ENCODE results near the gene ZFAND6.

Gene ZFAND6

GRCh38 chr15:80175436-80175835 lies 116.0 kb downstream of the ZFAND6 start:
- Histone ChIP-seq H3K18ac (ENCODE audit: low read length) (no peak overlapping the region), H3K36me3 (ENCODE audit: control insufficient read depth in 1 of 2, insufficient read depth in 2 of 2, low read length in 2 of 2) (peaks cover 1 to 3% of the 10 kb centered on the region in 2 experiments), H2BK5ac (ENCODE audit: low read depth, low read length, poor library complexity) (no peak overlapping the region), H3K9me3 (ENCODE audit: insufficient read depth, low read depth, low read length) (no peaks in the 10 kb centered on the region), H3K27me3 (ENCODE audit: insufficient read depth, low read length) (no peaks in the 10 kb centered on the region), H4K91ac (ENCODE audit: low read depth, low read length) (no peak overlapping the region), H3K23ac (ENCODE audit: low read length) (no peak overlapping the region), H3K4me2 (ENCODE audit: low read length) (no peak overlapping the region), H3K79me1 (ENCODE audit: low read length) (no peaks in the 10 kb centered on the region), H3K4ac (ENCODE audit: low read depth, low read length) (no peak overlapping the region), H2AFZ (ENCODE audit: insufficient read depth, low read length, poor library complexity) (no peak overlapping the region), H3K14ac (ENCODE audit: low read length) (no peak overlapping the region), H2AK5ac (ENCODE audit: low read length) (no peak overlapping the region), H4K12ac (ENCODE audit: low read depth, low read length) (no peak overlapping the region), H2BK120ac (ENCODE audit: insufficient read depth, low read length, poor library complexity) (no peak overlapping the region), H3K4me1 (ENCODE audit: control insufficient read depth in 1 of 2, insufficient read depth in 2 of 2, low read length in 2 of 2) (peaks cover 5 to 8% of the 10 kb centered on the region in 2 experiments), H4K8ac (ENCODE audit: low read depth, low read length) (no peak overlapping the region), H3K79me2 (ENCODE audit: control insufficient read depth, insufficient read depth, low read length, poor library complexity) (no peaks in the 10 kb centered on the region), H2BK12ac (ENCODE audit: low read length) (no peak overlapping the region), H3K4me3 (ENCODE audit: low read depth, low read length) (no peak overlapping the region), H3K9ac (ENCODE audit: low read length) (no peak overlapping the region), H3K27ac (ENCODE audit: low read depth, low read length) (no peak overlapping the region)
- no CpG with 5 or more reads among the region's 9 CpGs for WGBS (ENCODE audit: extremely low coverage, insufficient coverage, insufficient read length)
- DNase-seq, result no peak

GRCh38 chr15:80176443-80176842 lies 117.0 kb downstream of the ZFAND6 start:
- H3K18ac ChIP-seq (ENCODE audit: low read length), result no peak overlapping the region
- H2BK120ac ChIP-seq (ENCODE audit: insufficient read depth, low read length, poor library complexity), result no peak overlapping the region
- WGBS (ENCODE audit: extremely low coverage, insufficient coverage, insufficient read length), result no CpG with 5 or more reads among the region's 6 CpGs
- H3K27me3 ChIP-seq (ENCODE audit: insufficient read depth, low read length), result no peaks in the 10 kb centered on the region
- H2AFZ ChIP-seq (ENCODE audit: insufficient read depth, low read length, poor library complexity), result no peak overlapping the region
- no peak overlapping the region for H3K4ac ChIP-seq (ENCODE audit: low read depth, low read length)
- H2BK12ac ChIP-seq (ENCODE audit: low read length), result no peak overlapping the region
- H3K79me1 ChIP-seq (ENCODE audit: low read length), result no peaks in the 10 kb centered on the region
- no peak overlapping the region for H4K8ac ChIP-seq (ENCODE audit: low read depth, low read length)
- H3K27ac ChIP-seq (ENCODE audit: low read depth, low read length), result no peak overlapping the region
- no peak overlapping the region for H3K9ac ChIP-seq (ENCODE audit: low read length)
- DNase-seq, result no peak
- no peaks in the 10 kb centered on the region for H3K79me2 ChIP-seq (ENCODE audit: control insufficient read depth, insufficient read depth, low read length, poor library complexity)
- H3K4me3 ChIP-seq (ENCODE audit: low read depth, low read length), result no peak overlapping the region
- no peak overlapping the region for H4K91ac ChIP-seq (ENCODE audit: low read depth, low read length)
- no peak overlapping the region for H4K12ac ChIP-seq (ENCODE audit: low read depth, low read length)
- peaks cover 5 to 8% of the 10 kb centered on the region in 2 experiments for H3K4me1 ChIP-seq (ENCODE audit: control insufficient read depth in 1 of 2, insufficient read depth in 2 of 2, low read length in 2 of 2)
- H2BK5ac ChIP-seq (ENCODE audit: low read depth, low read length, poor library complexity), result no peak overlapping the region
- peaks cover 3 to 7% of the 10 kb centered on the region in 2 experiments for H3K36me3 ChIP-seq (ENCODE audit: control insufficient read depth in 1 of 2, insufficient read depth in 2 of 2, low read length in 2 of 2)
- no peak overlapping the region for H3K14ac ChIP-seq (ENCODE audit: low read length)
- H2AK5ac ChIP-seq (ENCODE audit: low read length), result no peak overlapping the region
- H3K9me3 ChIP-seq (ENCODE audit: insufficient read depth, low read depth, low read length), result no peaks in the 10 kb centered on the region
- H3K23ac ChIP-seq (ENCODE audit: low read length), result no peak overlapping the region
- no peak overlapping the region for H3K4me2 ChIP-seq (ENCODE audit: low read length)

- no peak overlapping the region for H3K18ac ChIP-seq (ENCODE audit: low read length)
- no peak overlapping the region for H3K4ac ChIP-seq (ENCODE audit: low read depth, low read length)
- no peak overlapping the region for H4K12ac ChIP-seq (ENCODE audit: low read depth, low read length)
- no peak overlapping the region for H3K9ac ChIP-seq (ENCODE audit: low read length)
- H3K4me1 ChIP-seq (ENCODE audit: control insufficient read depth in 1 of 2, insufficient read depth in 2 of 2, low read length in 2 of 2), result peaks cover 0 to 3% of the 10 kb centered on the region in 2 experiments
- no peak overlapping the region for H2BK5ac ChIP-seq (ENCODE audit: low read depth, low read length, poor library complexity)
- no peak overlapping the region for H3K23ac ChIP-seq (ENCODE audit: low read length)
- no peak overlapping the region for H3K14ac ChIP-seq (ENCODE audit: low read length)
- WGBS (ENCODE audit: extremely low coverage, insufficient coverage, insufficient read length), result no CpG with 5 or more reads among the region's 2 CpGs
- no peak overlapping the region for H4K91ac ChIP-seq (ENCODE audit: low read depth, low read length)
- no peak overlapping the region for H2AK5ac ChIP-seq (ENCODE audit: low read length)
- no peaks in the 10 kb centered on the region for H3K9me3 ChIP-seq (ENCODE audit: insufficient read depth, low read depth, low read length)
- H3K27ac ChIP-seq (ENCODE audit: low read depth, low read length), result no peak overlapping the region
- no peak for DNase-seq
- no peak overlapping the region for H3K4me2 ChIP-seq (ENCODE audit: low read length)
- no peaks in the 10 kb centered on the region for H3K79me2 ChIP-seq (ENCODE audit: control insufficient read depth, insufficient read depth, low read length, poor library complexity)
- no peak overlapping the region for H2AFZ ChIP-seq (ENCODE audit: insufficient read depth, low read length, poor library complexity)
- H4K8ac ChIP-seq (ENCODE audit: low read depth, low read length), result no peak overlapping the region
- peaks cover 3 to 9% of the 10 kb centered on the region in 2 experiments for H3K36me3 ChIP-seq (ENCODE audit: control insufficient read depth in 1 of 2, insufficient read depth in 2 of 2, low read length in 2 of 2)
- no peaks in the 10 kb centered on the region for H3K27me3 ChIP-seq (ENCODE audit: insufficient read depth, low read length)
- H2BK120ac ChIP-seq (ENCODE audit: insufficient read depth, low read length, poor library complexity), result no peak overlapping the region
- no peak overlapping the region for H3K4me3 ChIP-seq (ENCODE audit: low read depth, low read length)
- H3K79me1 ChIP-seq (ENCODE audit: low read length), result no peaks in the 10 kb centered on the region
- no peak overlapping the region for H2BK12ac ChIP-seq (ENCODE audit: low read length)
These were observed 117.7 kb downstream of the ZFAND6 start for GRCh38 chr15:80177156-80177555.

GRCh38 chr15:80179025-80179759 lies 119.7 kb downstream of the ZFAND6 start:
- Histone ChIP-seq H2BK5ac (ENCODE audit: low read depth, low read length, poor library complexity) (no peak overlapping the region), H2AK5ac (ENCODE audit: low read length) (no peak overlapping the region), H3K9me3 (ENCODE audit: insufficient read depth, low read depth, low read length) (no peaks in the 10 kb centered on the region), H3K4me1 (ENCODE audit: control insufficient read depth in 1 of 2, insufficient read depth in 2 of 2, low read length in 2 of 2) (no peaks in the 10 kb centered on the region), H3K4ac (ENCODE audit: low read depth, low read length) (no peak overlapping the region), H4K12ac (ENCODE audit: low read depth, low read length) (no peak overlapping the region), H3K79me2 (ENCODE audit: control insufficient read depth, insufficient read depth, low read length, poor library complexity) (no peaks in the 10 kb centered on the region), H3K9ac (ENCODE audit: low read length) (no peak overlapping the region), H3K27ac (ENCODE audit: low read depth, low read length) (no peak overlapping the region), H2AFZ (ENCODE audit: insufficient read depth, low read length, poor library complexity) (no peak overlapping the region), H3K18ac (ENCODE audit: low read length) (no peak overlapping the region), H3K4me2 (ENCODE audit: low read length) (no peak overlapping the region), H3K27me3 (ENCODE audit: insufficient read depth, low read length) (no peaks in the 10 kb centered on the region), H2BK12ac (ENCODE audit: low read length) (no peak overlapping the region), H4K91ac (ENCODE audit: low read depth, low read length) (no peak overlapping the region), H3K23ac (ENCODE audit: low read length) (no peak overlapping the region), H3K14ac (ENCODE audit: low read length) (no peak overlapping the region), H2BK120ac (ENCODE audit: insufficient read depth, low read length, poor library complexity) (no peak overlapping the region), H3K4me3 (ENCODE audit: low read depth, low read length) (no peak overlapping the region), H3K36me3 (ENCODE audit: control insufficient read depth in 1 of 2, insufficient read depth in 2 of 2, low read length in 2 of 2) (peaks cover 3 to 14% of the 10 kb centered on the region in 2 experiments), H4K8ac (ENCODE audit: low read depth, low read length) (no peak overlapping the region), H3K79me1 (ENCODE audit: low read length) (no peaks in the 10 kb centered on the region)
- DNase-seq, result no peak
- WGBS (ENCODE audit: extremely low coverage, insufficient coverage, insufficient read length), result no CpG with 5 or more reads among the region's 17 CpGs
